T-helper 22 cell (primary cell): ENCODE data around the gene ARRDC4.
"Not testable (repeated sequence)": the region's sequence is repeated elsewhere in the genome, so short reads cannot be mapped to it uniquely, and the experiment has no call there.

Experiments used
- DNase-seq: peaks from one replicate; pipeline ENCODE4 v3.0.0-alpha.2; 2020; ENCODE audit warnings: low read depth

The ARRDC4 gene

DNA sequence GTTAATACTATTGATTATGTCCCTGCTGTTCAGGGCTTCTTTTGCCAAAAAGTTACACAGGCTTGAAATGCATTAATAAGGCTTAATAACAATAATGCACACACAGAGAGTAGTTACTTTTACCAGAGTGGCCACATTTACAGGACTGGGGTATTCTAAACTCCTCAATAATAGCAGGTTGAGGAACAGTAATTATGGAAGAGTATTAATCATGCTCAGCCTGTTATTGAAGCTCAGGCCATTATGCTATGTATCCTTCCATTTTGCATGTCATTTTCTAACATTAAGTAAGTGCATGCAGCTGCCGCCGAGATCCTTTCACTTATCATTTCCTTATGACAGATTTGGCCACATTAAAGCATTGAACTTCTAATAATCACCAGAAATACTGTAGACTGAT, 5.7 kb downstream of the ARRDC4 start:
- DNase-seq, result no peak

GRCh38 chr15:97966924-97967620, 6.6 kb downstream of the ARRDC4 start:
- DNase-seq, result no peak

- no peak for DNase-seq
Measured at GRCh38 chr15:97967881-97968280, 7.4 kb downstream of the ARRDC4 start.

DNA sequence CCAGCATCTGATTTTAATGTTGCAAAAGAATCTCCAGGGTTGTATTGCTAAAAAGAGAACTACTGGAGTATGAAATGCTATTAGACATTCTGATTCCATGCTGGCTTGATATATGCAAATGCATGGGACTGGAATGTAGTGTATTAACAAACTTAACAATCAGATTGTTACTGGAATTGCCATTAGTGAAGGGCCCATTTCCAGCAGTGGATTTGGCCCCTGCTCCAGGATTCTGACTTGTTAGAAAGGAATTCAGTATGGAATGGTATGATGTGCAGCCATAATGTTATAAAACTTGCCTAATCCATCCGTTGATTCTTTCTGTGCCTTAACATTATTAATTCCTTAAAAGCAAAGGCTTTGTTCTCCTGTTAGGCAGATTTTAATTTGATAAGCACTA, 7.9 kb downstream of the ARRDC4 start:
- DNase-seq, result no peak

- no peak for DNase-seq
Measured at GRCh38 chr15:97972366-97972765, 11.9 kb downstream of the ARRDC4 start.

- no peak for DNase-seq
Measured at GRCh38 chr15:97976129-97976528, 15.6 kb downstream of the ARRDC4 start.

DNA sequence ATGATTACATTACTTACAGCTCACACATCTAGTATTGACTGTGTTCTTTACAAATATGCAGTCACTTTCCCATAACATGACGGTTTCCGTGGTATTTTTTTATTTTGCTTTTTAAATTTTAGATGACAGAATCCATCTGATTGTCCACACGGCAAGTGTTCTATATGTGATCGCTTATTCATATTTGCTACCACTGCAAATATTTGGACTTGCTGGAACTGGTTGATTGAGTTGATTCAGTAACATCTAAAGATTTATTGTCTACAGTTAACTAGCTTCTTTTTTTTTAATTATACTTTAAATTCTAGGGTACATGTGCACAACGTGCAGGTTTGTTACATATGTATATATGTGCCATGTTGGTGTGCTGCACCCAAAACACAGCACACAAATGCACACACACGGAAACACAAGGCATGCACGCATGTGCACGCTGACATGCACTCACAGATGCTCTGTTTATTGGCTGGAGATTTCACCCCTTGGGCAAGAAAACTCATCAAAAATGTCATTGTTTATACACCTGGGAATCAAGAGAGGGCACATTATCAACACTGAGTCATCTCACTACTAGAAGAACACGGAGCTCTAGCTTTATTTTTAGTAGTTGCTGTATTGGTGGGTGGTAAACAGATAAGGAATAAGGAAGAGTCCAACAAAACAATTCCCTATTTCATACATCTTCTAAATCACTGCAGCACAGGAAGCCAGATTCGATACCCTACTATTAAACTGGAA, 16.4 kb downstream of the ARRDC4 start:
- no peak for DNase-seq

DNA sequence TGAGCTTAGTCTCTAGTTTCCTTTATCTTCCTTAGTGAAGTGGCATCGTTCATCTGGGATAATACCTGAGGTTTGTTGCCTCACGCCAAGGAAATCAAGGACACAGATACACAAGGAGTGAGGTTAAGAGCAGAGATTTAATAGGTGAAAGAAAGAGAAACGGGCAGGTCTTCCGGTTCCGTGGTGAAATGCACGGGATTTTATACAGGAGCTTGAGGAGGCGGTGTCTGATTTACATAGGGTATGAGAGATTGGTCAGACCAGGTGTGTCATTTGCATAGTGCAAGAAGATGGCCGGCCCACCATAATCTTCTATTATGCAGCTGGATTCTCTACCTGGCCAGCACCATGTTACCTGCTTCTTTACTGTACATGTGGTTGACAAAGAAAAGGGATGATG, 17.2 kb downstream of the ARRDC4 start:
- DNase-seq, result no peak

DNA sequence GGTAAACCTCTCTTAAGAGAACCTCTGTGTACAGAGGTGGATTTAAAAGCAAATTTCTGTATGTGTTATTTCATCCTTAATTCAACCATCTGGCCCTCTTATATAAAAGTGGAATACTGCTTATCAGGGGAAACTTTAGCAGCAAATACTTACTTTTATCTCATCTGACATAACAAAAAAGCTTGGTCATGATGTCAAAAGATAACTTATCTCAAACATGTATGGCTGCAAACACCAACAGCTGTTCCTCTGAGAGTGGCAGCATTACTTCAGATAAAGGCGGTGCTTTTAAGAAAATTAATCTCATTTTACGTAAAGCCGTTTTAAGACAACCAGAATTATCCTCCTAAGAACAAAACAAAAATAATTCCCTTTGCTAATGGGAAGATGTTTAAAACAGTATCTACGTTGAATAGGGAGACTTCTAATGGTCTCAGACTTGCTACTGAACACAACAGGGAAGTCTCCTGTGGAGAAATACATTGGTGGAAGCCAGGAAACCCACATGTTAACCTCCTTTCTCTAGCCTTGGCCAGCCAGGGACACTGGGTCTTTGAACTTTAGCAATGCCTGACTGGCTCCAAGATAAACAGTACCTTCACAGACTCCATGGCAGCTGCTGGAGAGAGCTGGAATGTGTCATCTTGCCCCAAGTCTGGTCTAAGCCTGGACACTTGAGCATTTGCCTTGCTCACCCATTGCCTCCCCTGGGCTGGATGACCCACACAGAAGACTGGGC, 18.1 kb downstream of the ARRDC4 start:
- no peak for DNase-seq

DNA sequence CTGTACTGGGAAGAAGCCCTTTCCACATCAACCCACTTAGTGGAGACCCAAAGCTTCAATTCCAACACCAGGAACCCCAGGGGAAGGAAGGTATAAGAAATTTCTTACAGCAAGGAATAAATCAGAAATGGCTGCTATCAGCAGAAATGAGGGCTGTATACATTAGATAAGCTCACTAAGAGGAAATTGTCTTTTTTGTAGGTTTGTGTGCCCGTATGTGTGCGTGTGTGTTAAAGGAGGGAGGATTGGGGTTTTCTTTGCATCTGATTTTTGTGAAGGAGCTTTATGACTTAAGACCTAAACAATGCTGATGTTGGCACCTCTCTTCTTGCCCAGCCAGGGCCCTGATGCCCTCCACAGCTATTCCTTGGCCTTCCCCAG, 18.6 kb downstream of the ARRDC4 start:
- no peak for DNase-seq

DNA sequence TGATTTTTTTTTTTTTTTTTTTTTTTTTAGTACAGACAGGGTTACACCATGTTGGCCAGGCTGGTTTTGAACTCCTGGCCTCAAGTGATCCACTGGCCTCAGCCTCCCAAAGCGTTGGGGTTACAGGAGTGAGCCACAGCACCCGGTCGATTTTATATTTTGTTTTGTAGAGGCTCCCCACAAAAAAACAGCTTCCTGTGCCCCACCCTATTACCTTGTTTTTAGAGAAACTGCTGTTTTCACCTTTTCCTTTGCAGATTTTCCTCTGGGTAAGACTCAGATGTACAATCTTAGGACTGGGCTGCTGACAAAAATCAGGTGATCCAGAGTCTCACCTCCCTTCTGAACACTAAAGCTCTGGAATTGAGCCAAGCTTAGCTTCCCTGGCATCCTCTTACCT, 20.6 kb downstream of the ARRDC4 start:
- no peak for DNase-seq

DNA sequence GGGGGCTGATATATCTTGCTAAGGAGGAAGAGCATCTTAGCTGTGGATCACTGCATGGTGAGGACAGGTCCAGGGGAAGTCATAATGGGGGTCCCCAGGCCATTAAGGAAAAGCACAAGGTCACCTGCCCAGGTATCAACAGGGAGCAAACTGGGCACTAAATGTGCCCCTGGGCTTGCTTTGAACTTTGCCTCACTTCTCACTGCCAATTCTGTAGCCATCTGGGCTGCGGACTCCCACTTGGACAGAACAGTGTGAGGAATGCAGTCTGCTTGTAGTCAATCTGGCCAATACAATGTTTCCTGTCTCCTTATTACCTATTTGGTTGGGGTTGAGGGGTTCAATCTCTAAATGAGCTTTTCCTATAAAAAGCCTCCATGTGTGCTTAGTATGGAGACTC, 21.3 kb downstream of the ARRDC4 start:
- no peak for DNase-seq

DNA sequence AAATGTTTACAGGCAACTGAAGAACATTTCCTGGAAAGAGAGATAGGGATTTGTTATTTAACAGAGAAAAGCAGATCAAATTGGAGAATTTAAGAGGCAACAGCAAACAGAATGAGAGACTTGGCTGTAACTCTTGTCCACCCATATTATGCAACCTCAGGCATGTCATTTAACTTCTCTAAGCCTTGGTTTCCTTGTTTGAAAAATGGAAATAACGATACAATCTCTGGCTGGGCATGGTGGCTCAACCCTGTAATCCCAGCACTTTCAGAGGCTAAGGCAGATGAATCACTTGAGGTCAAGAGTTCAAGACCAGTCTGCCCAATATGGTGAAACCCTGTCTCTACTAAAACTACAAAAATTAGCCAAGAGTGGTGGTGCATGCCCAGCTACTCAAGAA, 23.7 kb downstream of the ARRDC4 start:
- DNase-seq, result no peak

DNA sequence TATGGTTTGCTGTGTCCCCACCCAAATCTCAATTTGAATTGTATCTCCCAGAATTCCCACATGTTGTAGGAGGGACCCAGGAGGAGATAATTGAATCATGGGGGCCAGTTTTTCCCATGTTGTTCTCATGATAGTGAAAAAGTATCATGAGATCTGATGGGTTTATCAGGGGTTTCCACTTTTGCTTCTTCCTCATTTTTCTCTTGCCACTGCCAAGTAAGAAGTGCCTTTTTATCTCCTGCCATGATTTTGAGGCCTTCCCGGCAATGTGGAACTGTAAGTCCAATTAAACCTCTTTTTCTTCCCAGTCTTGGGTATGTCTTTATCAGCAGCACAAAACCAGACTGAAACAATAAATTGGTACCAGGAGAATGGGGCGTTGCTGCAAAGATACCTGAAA, 25.5 kb downstream of the ARRDC4 start:
- DNase-seq, result not testable (repeated sequence)

DNA sequence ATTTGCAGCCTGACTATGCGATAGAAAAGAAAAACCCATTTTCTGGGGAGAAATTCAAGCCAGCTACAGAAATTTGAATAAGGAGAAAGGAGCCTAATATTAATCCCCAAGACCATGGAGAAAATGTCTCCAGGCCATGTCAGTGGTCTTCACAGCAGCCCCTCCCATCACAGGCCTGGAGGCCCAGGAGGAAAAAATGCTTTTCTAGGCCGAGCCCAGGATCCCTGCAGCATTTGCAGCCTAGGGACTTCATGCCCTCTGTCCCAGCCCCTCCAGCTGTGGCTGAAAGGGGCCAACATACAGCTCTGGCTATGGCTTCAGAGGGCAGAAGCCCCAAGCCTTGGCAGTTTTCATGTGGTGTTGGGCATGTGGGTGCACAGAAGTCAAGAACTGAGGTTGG, 26.3 kb downstream of the ARRDC4 start:
- no peak for DNase-seq

DNA sequence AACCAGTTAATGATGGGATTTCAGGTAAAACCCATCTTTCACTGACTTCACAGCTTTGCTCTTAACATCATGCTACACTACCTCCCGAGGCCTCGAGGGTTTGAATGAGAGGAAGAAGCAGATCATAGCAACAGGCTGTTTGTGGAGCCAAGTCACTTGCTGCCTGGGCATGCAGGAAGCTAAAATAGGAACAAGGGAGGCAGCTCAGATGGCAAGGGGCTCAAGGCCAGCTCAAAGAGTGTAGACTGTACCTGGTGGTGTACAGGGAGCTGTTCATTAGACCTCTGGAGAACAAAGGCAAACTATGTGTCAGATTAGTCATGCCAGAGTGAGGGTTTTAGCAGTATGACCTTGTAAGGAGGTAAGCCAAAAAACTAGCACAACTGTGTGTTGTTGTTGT, 28.8 kb downstream of the ARRDC4 start:
- no peak for DNase-seq

GRCh38 chr15:97991972-97992541, 31.6 kb downstream of the ARRDC4 start:
- no peak for DNase-seq

DNA sequence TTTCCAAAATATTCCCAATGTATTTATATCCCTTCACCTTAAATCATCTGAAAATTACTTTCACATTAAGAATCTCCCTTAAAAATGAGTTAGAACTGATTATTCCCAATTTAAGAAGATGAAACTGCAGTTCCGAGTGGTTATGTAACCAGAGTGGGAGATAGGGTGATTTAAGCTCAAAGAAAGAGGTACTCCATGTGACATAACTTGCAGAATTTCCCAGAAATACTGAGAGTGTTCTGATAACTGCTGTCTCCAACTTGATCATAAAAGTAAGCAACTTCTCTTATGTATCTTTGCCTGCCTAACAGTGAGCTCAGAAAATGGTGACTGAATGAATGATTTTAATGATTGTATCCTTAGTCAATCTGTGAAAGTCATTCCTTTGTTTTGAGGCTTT, 32.3 kb downstream of the ARRDC4 start:
- DNase-seq, result no peak

DNA sequence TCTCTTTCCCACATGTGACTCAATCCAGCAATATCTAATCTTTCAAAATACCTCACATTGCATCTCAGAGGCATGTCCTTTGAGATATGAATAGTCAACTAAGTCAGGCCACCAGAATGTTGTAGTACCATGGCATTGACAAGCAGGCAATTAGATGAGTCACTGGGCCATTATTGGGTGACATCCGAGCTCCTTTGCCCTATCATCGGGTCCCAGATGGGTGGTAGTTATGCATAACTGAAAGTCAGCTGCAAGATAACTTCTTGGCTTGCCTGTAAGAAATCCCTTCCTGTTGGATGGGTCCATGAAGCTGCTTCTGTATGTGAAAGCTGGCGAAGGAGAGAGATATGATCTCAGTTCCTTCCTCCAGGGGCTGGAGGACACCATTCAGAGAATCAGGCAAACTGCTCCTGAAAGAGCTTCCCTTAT, 32.8 kb downstream of the ARRDC4 start:
- DNase-seq, result no peak

DNA sequence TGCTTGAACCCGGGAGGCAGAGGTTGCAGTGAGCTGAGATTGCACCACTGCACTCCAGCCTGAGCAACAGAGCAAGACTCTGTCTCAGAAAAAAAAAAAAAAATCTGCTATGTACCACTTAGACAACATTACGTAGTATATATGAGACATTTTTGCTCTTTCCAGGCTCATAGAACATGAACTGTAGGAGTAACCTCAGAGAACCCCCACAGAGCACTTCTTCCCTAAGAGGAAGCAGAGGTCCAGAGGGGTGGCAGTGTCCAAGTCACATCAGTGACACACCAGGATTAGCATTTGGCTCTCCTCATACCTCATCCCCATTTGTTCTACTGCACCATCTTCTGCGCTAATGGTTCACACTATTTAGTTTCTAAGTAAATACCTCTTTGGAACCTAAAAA, 33.7 kb downstream of the ARRDC4 start:
- DNase-seq, result no peak

DNA sequence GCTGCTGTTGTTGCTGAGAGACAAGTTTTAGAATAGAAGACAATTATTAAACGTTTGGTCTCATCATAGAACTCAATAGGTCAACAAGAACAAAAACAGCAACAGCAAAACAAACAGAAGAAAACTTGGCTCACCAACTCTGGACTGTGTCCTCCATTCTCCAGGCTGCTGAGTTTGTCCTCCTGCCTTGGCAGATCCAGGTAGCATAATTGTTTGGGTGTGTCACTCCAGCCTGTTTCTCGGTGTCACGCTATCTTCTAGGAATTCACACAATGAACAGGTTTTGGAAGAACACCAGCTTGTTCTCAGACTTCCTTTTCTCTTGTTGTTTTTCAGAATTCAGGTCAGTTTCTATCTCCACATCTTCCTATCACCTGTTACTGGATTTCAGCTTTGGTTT, 34.7 kb downstream of the ARRDC4 start:
- DNase-seq, result no peak

- no peak for DNase-seq
Measured at GRCh38 chr15:97995881-97996603, 35.5 kb downstream of the ARRDC4 start.
